Right lobe of liver (tissue), 6 donors: ENCODE measurements around the gene LIG4. TPM values are rescaled to one million over a fixed set of nuclear protein-coding genes. Genes with fewer than 3 reads are reported as not detected.

Experiments used
- ATAC-seq, 4 donors: fragments of 200-7000 bp; cut with Tn5 transposase; one replicate each; pipeline ENCODE4 v1.9.1; 2020; ENCODE audit warnings: mild to moderate bottlenecking in 4 of 4, moderate library complexity in 4 of 4
- DNase-seq, 3 donors: peaks; one replicate each; pipeline ENCODE4 v3.0.0-alpha.2; 2020
- H3K27ac ChIP-seq, 3 donors: fragments of 200-600 bp; one replicate each; pipeline ENCODE4 v1.8.0; 2022
- H3K27me3 ChIP-seq, 2 donors: fragments of 200-600 bp; one replicate each; pipeline ENCODE4 v1.8.0; 2022
- H3K36me3 ChIP-seq, 4 donors: fragments of 200-600 bp; sonication (generic) in 1 of 4; one replicate each; pipeline versions ENCODE4 v1.5.1 to v1.8.0; 2017 to 2022; ENCODE audit warnings: control low read depth in 1 of 4
- H3K4me1 ChIP-seq, 4 donors: fragments of 200-600 bp; sonication (generic) in 1 of 4; one replicate each; pipeline versions ENCODE4 v1.5.1 to v1.8.0; 2017 to 2022; ENCODE audit warnings: control low read depth in 1 of 4
- H3K4me3 ChIP-seq, 3 donors: fragments of 200-600 bp; one replicate each; pipeline ENCODE4 v1.8.0; 2022
- H3K9me3 ChIP-seq, 4 donors: fragments of 200-600 bp; sonication (generic) in 1 of 4; one replicate each; pipeline versions ENCODE4 v1.5.1 to v1.8.0; 2017 to 2022; ENCODE audit warnings: control low read depth in 1 of 4
- CTCF ChIP-seq, 4 donors: fragments of 200-600 bp in 3 of 4; fragments of 450-650 bp in 1 of 4; IDR thresholded peaks; one replicate each; pipeline versions ENCODE4 v1.5.1 to v1.8.0; 2016 to 2022; ENCODE audit warnings: antibody characterized with exemption in 4 of 4, mild to moderate bottlenecking in 2 of 4
- POLR2A ChIP-seq: fragments of 450-650 bp; IDR thresholded peaks from one replicate; pipeline ENCODE4 v1.6.1; 2017; ENCODE audit warnings: antibody characterized with exemption, mild to moderate bottlenecking
- WGBS: methylation state at CpG from one replicate; pipeline ENCODE4 v1.1.6; 2018; ENCODE audit warnings: low coverage, low lambda C conversion rate; ENCODE audit not compliant: insufficient coverage; ENCODE audit errors: missing lambda C conversion rate; 5-methylcytosine and 5-hydroxymethylcytosine counted together
- intact Hi-C, 2 donors: fragments of 100-400 bp; cut with DNase I; formaldehyde crosslinking; loops; one replicate each; pipeline versions ENCODE4 v1.11.2 to v1.14.1; 2022
- total RNA-seq, 6 experiments: library from RNA; depleted of rRNA in 2 of 6; stranded (reverse); fragments of >200 nt in 2 of 6; fragmentation: NEBNext Ultra II Directional in 3 of 6; extraction: Animal tissue kit (Norgen Biotek cat#: 25700) in 3 of 6; gene quantifications; one replicate each; pipeline versions ENCODE4 v1.1.0 to v1.2.4, GENCODE V29; 2016 to 2023
- donor health status: DM: no; HTN: yes; CAD: no.
- donor health status: DM: no; HTN: no; CAD: no.
- donor health status: DM: no; HTN: no; CAD: no.
- donor health status: DM: no; HTN: yes; CAD: no.
- donor health status: DM: no; HTN: yes; CAD: no.

LIG4 gene
- total RNA-seq, 6 experiments from 2014 or later, result 6.2 to 10.0 (median 7.1) TPM

- DNase-seq (no peak), ATAC-seq (no peak)
- Histone ChIP-seq H3K4me3 (no peak overlapping the region), H3K27me3 (no peaks in the 10 kb centered on the region), H3K36me3 (no peaks in the 10 kb centered on the region), H3K27ac (no peak overlapping the region), H3K4me1 (no peaks in the 10 kb centered on the region), H3K9me3 (no peaks in the 10 kb centered on the region)
- intact Hi-C loops, result no loop called here
- TF ChIP-seq CTCF (IDR thresholded peaks at IDR 0.05) (peak; percentile 16 to 44 (median 38)), POLR2A (no peak)
- 39% methylated on average over 7 of the region's 8 CpGs for WGBS
Observed at GRCh38 chr13:108176685-108177274, 38.6 kb downstream of the LIG4 start.

- H3K9me3 ChIP-seq, result no peaks in the 10 kb centered on the region
- ATAC-seq (no peak), DNase-seq (no peak)
- H3K36me3 ChIP-seq, result no peaks in the 10 kb centered on the region
- WGBS, result no CpG with 5 or more reads among the region's 3 CpGs
- no peaks in the 10 kb centered on the region for H3K27me3 ChIP-seq
- no peak overlapping the region for H3K27ac ChIP-seq
- no peak overlapping the region for H3K4me3 ChIP-seq
- intact Hi-C loops, result no loop called here
- H3K4me1 ChIP-seq, result no peaks in the 10 kb centered on the region
- no peak for TF ChIP-seq POLR2A
- TF ChIP-seq CTCF (IDR thresholded peaks at IDR 0.05), result no peak
Observed at GRCh38 chr13:108168929-108169328, 46.4 kb downstream of the LIG4 start.

GRCh38 chr13:108166078-108166477 is 49.3 kb downstream of the LIG4 start:
- Histone ChIP-seq H3K27ac (no peak overlapping the region), H3K27me3 (no peaks in the 10 kb centered on the region), H3K36me3 (no peaks in the 10 kb centered on the region), H3K4me3 (no peak overlapping the region), H3K4me1 (no peaks in the 10 kb centered on the region), H3K9me3 (no peaks in the 10 kb centered on the region)
- intact Hi-C loops, result no loop called here
- DNase-seq (no peak), ATAC-seq (no peak)
- no peak for TF ChIP-seq POLR2A
- TF ChIP-seq CTCF (IDR thresholded peaks at IDR 0.05), result no peak
- WGBS, result 47% methylated on average over 3 of the region's 3 CpGs

GRCh38 chr13:108158746-108159145 is 56.6 kb downstream of the LIG4 start:
- TF ChIP-seq CTCF (IDR thresholded peaks at IDR 0.05) (no peak), POLR2A (no peak)
- intact Hi-C loops, result loop anchor here in 1 of 2 donors (10.0 kb wide), 1 partner anchor 944 kb away; no protein-coding TSS in a partner anchor
- H3K27me3 ChIP-seq, result no peaks in the 10 kb centered on the region
- H3K36me3 ChIP-seq, result no peaks in the 10 kb centered on the region
- ATAC-seq (no peak), DNase-seq (no peak)
- no peaks in the 10 kb centered on the region for H3K9me3 ChIP-seq
- H3K27ac ChIP-seq, result no peak overlapping the region
- H3K4me3 ChIP-seq, result no peak overlapping the region
- peaks cover 0 to 15% (median 5%) of the 10 kb centered on the region in 4 donors for H3K4me1 ChIP-seq
- 70% methylated on average over 12 of the region's 12 CpGs for WGBS

Other genes starting within 250 kb of the LIG4 start
- gene ABHD13, start 2.9 kb upstream of the LIG4 start, total RNA-seq, result 1 to 10 TPM; 3.9 to 7.4 (median 4.8) TPM
- 1 to 10 TPM; 1.5 to 4.7 (median 3.6) TPM for gene TNFSF13B, start 54.2 kb upstream of the LIG4 start, total RNA-seq